H9 (cell line): ENCODE data around the gene SORCS2. TPM values are rescaled to one million over a fixed set of nuclear protein-coding genes. Genes with fewer than 3 reads are reported as not detected.

ENCODE experiments used
- DNase-seq: peaks from one replicate; pipeline ENCODE4 v3.0.0-alpha.2; 2017
- H2AFZ ChIP-seq: one replicate; pipeline ENCODE4 v1.6.1; 2013; ENCODE audit warnings: mild to moderate bottlenecking, low read length, control low read depth, moderate library complexity
- H2AK5ac ChIP-seq: 2 replicates; pipeline ENCODE4 v1.6.1; 2013; ENCODE audit warnings: low read length, control low read depth, mixed read lengths; ENCODE audit not compliant: insufficient read length
- H2BK120ac ChIP-seq: one replicate; pipeline ENCODE4 v1.6.1; 2013; ENCODE audit warnings: low read depth, mild to moderate bottlenecking, low read length, control low read depth, inconsistent platforms; ENCODE audit not compliant: poor library complexity, severe bottlenecking
- H2BK12ac ChIP-seq: 2 replicates; pipeline ENCODE4 v1.6.1; 2013; ENCODE audit warnings: low read length, control low read depth, mixed read lengths, low read depth; ENCODE audit not compliant: insufficient read length
- H2BK15ac ChIP-seq: 2 replicates; pipeline ENCODE4 v1.6.1; 2013; ENCODE audit warnings: low read depth, low read length, control low read depth
- H2BK20ac ChIP-seq: one replicate; pipeline ENCODE4 v1.6.1; 2013; ENCODE audit warnings: low read depth, mild to moderate bottlenecking, low read length, control low read depth, inconsistent platforms; ENCODE audit not compliant: poor library complexity, severe bottlenecking
- H2BK5ac ChIP-seq: 2 replicates; pipeline ENCODE4 v1.6.1; 2013; ENCODE audit warnings: low read length, control low read depth, mixed read lengths; ENCODE audit not compliant: insufficient read length
- H3K14ac ChIP-seq: 2 replicates; pipeline ENCODE4 v1.6.1; 2013; ENCODE audit warnings: low read length, control low read depth; ENCODE audit not compliant: insufficient read depth
- H3K18ac ChIP-seq: 2 replicates; pipeline ENCODE4 v1.6.1; 2013; ENCODE audit warnings: low read depth, mild to moderate bottlenecking, mixed read lengths, low read length, control low read depth; ENCODE audit not compliant: insufficient read length
- H3K23ac ChIP-seq: 2 replicates; pipeline ENCODE4 v1.6.1; 2013; ENCODE audit warnings: low read length, control low read depth, mixed read lengths, low read depth; ENCODE audit not compliant: insufficient read length
- H3K23me2 ChIP-seq: 2 replicates; pipeline ENCODE4 v1.6.1; 2013; ENCODE audit warnings: low read depth, mild to moderate bottlenecking, mixed read lengths, low read length, control low read depth; ENCODE audit not compliant: insufficient read length, poor library complexity, severe bottlenecking
- H3K27ac ChIP-seq: 2 replicates; pipeline ENCODE4 v1.5.1; 2013; ENCODE audit warnings: low read length, control low read depth, mixed read lengths, low read depth; ENCODE audit not compliant: insufficient read length
- H3K27me3 ChIP-seq: 2 replicates; pipeline ENCODE4 v1.6.1; 2013; ENCODE audit warnings: low read length, control low read depth, inconsistent platforms; ENCODE audit not compliant: insufficient read depth
- H3K4ac ChIP-seq: 2 replicates; pipeline ENCODE4 v1.6.1; 2013; ENCODE audit warnings: low read depth, mild to moderate bottlenecking, control low read depth, inconsistent platforms, low read length, moderate library complexity
- H3K4me1 ChIP-seq: 2 replicates; pipeline ENCODE4 v1.6.1; 2013; ENCODE audit warnings: low read length, control low read depth, inconsistent platforms; ENCODE audit not compliant: insufficient read depth
- H3K4me2 ChIP-seq: 2 replicates; pipeline ENCODE4 v1.6.1; 2013; ENCODE audit warnings: low read length, control low read depth, mixed read lengths; ENCODE audit not compliant: insufficient read length, insufficient read depth
- H3K56ac ChIP-seq: 2 replicates; pipeline ENCODE4 v1.6.1; 2013; ENCODE audit warnings: low read depth, mild to moderate bottlenecking, mixed read lengths, low read length, control low read depth; ENCODE audit not compliant: insufficient read length
- H3K79me1 ChIP-seq: 2 replicates; pipeline ENCODE4 v1.6.1; 2013; ENCODE audit warnings: low read depth, mild to moderate bottlenecking, moderate library complexity, low read length, control low read depth, inconsistent platforms; ENCODE audit not compliant: insufficient read depth, poor library complexity, severe bottlenecking
- H3K79me2 ChIP-seq: 2 replicates; pipeline ENCODE4 v1.6.1; 2013; ENCODE audit warnings: low read length, control low read depth, inconsistent platforms; ENCODE audit not compliant: insufficient read depth
- H3K9ac ChIP-seq: 2 replicates; pipeline ENCODE4 v1.6.1; 2013; ENCODE audit warnings: low read length, control low read depth, mixed read lengths; ENCODE audit not compliant: insufficient read length; ENCODE audit errors: extremely low read depth
- H3K9me3 ChIP-seq: one replicate; pipeline ENCODE4 v1.6.1; 2013; ENCODE audit warnings: low read depth, low read length, inconsistent platforms; ENCODE audit not compliant: control insufficient read depth
- H3T11ph ChIP-seq: one replicate; pipeline ENCODE4 v1.6.1; 2013; ENCODE audit warnings: mild to moderate bottlenecking, low read length, control low read depth, inconsistent platforms
- H4K20me1 ChIP-seq: one replicate; pipeline ENCODE4 v1.6.1; 2013; ENCODE audit not compliant: control insufficient read depth, insufficient read length, insufficient read depth
- H4K5ac ChIP-seq: 2 replicates; pipeline ENCODE4 v1.6.1; 2013; ENCODE audit warnings: low read depth, mild to moderate bottlenecking, mixed read lengths, low read length, control low read depth; ENCODE audit not compliant: insufficient read length
- H4K8ac ChIP-seq: replicated peaks from 2 replicates; pipeline ENCODE4 v1.6.1; 2013; ENCODE audit warnings: low read length, control low read depth, mixed read lengths, low read depth; ENCODE audit not compliant: insufficient read length
- H4K91ac ChIP-seq: 2 replicates; pipeline ENCODE4 v1.6.1; 2013; ENCODE audit warnings: low read depth, mild to moderate bottlenecking, moderate library complexity, mixed read lengths, low read length, control low read depth; ENCODE audit not compliant: insufficient read length
- H3K27ac Mint-ChIP-seq, 3 experiments: 2 replicates in 2 of 3; 3 replicates in 1 of 3; pipeline ENCODE4 v1.8.0; 2020 to 2021; ENCODE audit warnings: mixed read lengths in 3 of 3, mild to moderate bottlenecking in 1 of 3, moderate library complexity in 1 of 3
- H3K27me3 Mint-ChIP-seq: 2 replicates; pipeline ENCODE4 v1.8.0; 2021; ENCODE audit warnings: low read depth, mild to moderate bottlenecking, moderate library complexity, mixed read lengths
- H3K36me3 Mint-ChIP-seq, 3 experiments: 2 replicates in 2 of 3; 3 replicates in 1 of 3; pipeline ENCODE4 v1.8.0; 2020 to 2021; ENCODE audit warnings: low read depth in 3 of 3, mixed read lengths in 3 of 3; ENCODE audit not compliant: insufficient read depth in 1 of 3
- H3K4me1 Mint-ChIP-seq, 2 experiments: 2 replicates each; pipeline ENCODE4 v1.8.0; 2020; ENCODE audit warnings: mixed read lengths in 2 of 2
- H3K4me3 Mint-ChIP-seq, 2 experiments: 2 replicates in 1 of 2; 3 replicates in 1 of 2; pipeline ENCODE4 v1.8.0; 2020 to 2021; ENCODE audit warnings: mild to moderate bottlenecking in 2 of 2, mixed read lengths in 2 of 2, moderate library complexity in 1 of 2
- H3K9me3 Mint-ChIP-seq, 2 experiments: 2 replicates in 1 of 2; 3 replicates in 1 of 2; pipeline ENCODE4 v1.8.0; 2020; ENCODE audit warnings: mild to moderate bottlenecking in 2 of 2, mixed read lengths in 2 of 2, moderate library complexity in 1 of 2
- CTCF ChIP-seq: fragments of 200-600 bp; sonication (generic); conservative IDR thresholded peaks from 3 replicates; pipeline ENCODE4 v1.8.0; 2021; ENCODE audit warnings: antibody characterized with exemption, mild to moderate bottlenecking
- WGBS: extraction: QIAGEN DNeasy Blood & Tissue Kit; methylation state at CpG from one replicate; pipeline ENCODE4 v1.1.7; 2013; ENCODE audit warnings: missing lambda C conversion rate, low lambda C conversion rate, mixed read lengths; ENCODE audit not compliant: insufficient read length; ENCODE audit errors: extremely low coverage; 5-methylcytosine and 5-hydroxymethylcytosine counted together
- total RNA-seq: library from RNA; stranded (reverse); gene quantifications from 2 replicates; pipeline ENCODE4 v1.2.1, GENCODE V29; 2021

Gene SORCS2
- total RNA-seq, 1 experiment from 2014 or later: 0.57 TPM

- Histone ChIP-seq H3K56ac (no peak overlapping the region), H3K79me1 (no peaks in the 10 kb centered on the region), H3K4me2 (no peak overlapping the region), H3T11ph (no peak overlapping the region), H2BK15ac (no peak overlapping the region), H2BK5ac (no peak overlapping the region), H3K9me3 (no peaks in the 10 kb centered on the region), H3K4ac (no peak overlapping the region), H4K5ac (no peak overlapping the region), H4K20me1 (no peaks in the 10 kb centered on the region), H3K23me2 (no peaks in the 10 kb centered on the region), H2BK20ac (no peak overlapping the region), H3K27ac (no peak overlapping the region), H2AFZ (no peak overlapping the region), H3K4me1 (no peaks in the 10 kb centered on the region), H2BK120ac (no peak overlapping the region), H3K9ac (no peak overlapping the region), H3K27me3 (no peaks in the 10 kb centered on the region), H2BK12ac (no peak overlapping the region), H4K91ac (no peak overlapping the region), H3K23ac (no peak overlapping the region), H3K18ac (no peak overlapping the region), H3K14ac (no peak overlapping the region), H4K8ac (no peak overlapping the region), H2AK5ac (no peak overlapping the region), H3K79me2 (no peaks in the 10 kb centered on the region)
- no CpG with 5 or more reads among the region's 18 CpGs for WGBS
- no peak overlapping the region for H3K4me3 Mint-ChIP-seq
- peaks cover 13% of the 10 kb centered on the region for H3K27me3 Mint-ChIP-seq
- H3K27ac Mint-ChIP-seq: no peak overlapping the region
- no peak for TF ChIP-seq CTCF
- no peaks in the 10 kb centered on the region for H3K36me3 Mint-ChIP-seq
- H3K9me3 Mint-ChIP-seq: no peaks in the 10 kb centered on the region
- peaks cover 11 to 27% of the 10 kb centered on the region in 2 experiments for H3K4me1 Mint-ChIP-seq
- DNase-seq: peak; percentile 10
These were observed 34.1 kb upstream of the SORCS2 start for GRCh38 chr4:7158081-7158750.
